ENCODE measurements around the gene CAMSAP2. TPM values are rescaled to one million over a fixed set of nuclear protein-coding genes. Genes with fewer than 3 reads are reported as not detected.
A peak's percentile ranks its signal among the peaks of the same experiment; 100 is the strongest.
"Not testable (repeated sequence)": the region's sequence is repeated elsewhere in the genome, so short reads cannot be mapped to it uniquely, and the experiment has no call there.

Gene CAMSAP2
- polyA plus RNA-seq, 1 donor, result 48.1 TPM

GRCh38 chr1:200780545-200781369 lies 42.1 kb downstream of the CAMSAP2 start:
- peak; percentile 32 for DNase-seq

GRCh38 chr1:200783926-200784325 lies 45.2 kb downstream of the CAMSAP2 start:
- DNase-seq, result no peak

- no peak for DNase-seq
Measured at GRCh38 chr1:200784576-200784975, 45.9 kb downstream of the CAMSAP2 start.

- no peak for DNase-seq
Measured at GRCh38 chr1:200786788-200787187, 48.1 kb downstream of the CAMSAP2 start.

GRCh38 chr1:200787896-200788387 lies 49.2 kb downstream of the CAMSAP2 start:
- no peak for DNase-seq

GRCh38 chr1:200791012-200791411 lies 52.3 kb downstream of the CAMSAP2 start:
- not testable (repeated sequence) for DNase-seq

GRCh38 chr1:200793677-200794076 lies 55.0 kb downstream of the CAMSAP2 start:
- no peak for DNase-seq

GRCh38 chr1:200794506-200795065 lies 55.9 kb downstream of the CAMSAP2 start:
- no peak for DNase-seq

- DNase-seq, result no peak
Measured at GRCh38 chr1:200795156-200795555, 56.5 kb downstream of the CAMSAP2 start.

GRCh38 chr1:200802042-200802441 lies 63.3 kb downstream of the CAMSAP2 start:
- DNase-seq, result no peak

GRCh38 chr1:200802865-200803512 lies 64.3 kb downstream of the CAMSAP2 start:
- peak; percentile 79 for DNase-seq

- no peak for DNase-seq
Measured at GRCh38 chr1:200805719-200806118, 67.0 kb downstream of the CAMSAP2 start.

GRCh38 chr1:200808846-200809245 lies 70.2 kb downstream of the CAMSAP2 start:
- no peak for DNase-seq

GRCh38 chr1:200811704-200812103 lies 73.0 kb downstream of the CAMSAP2 start:
- DNase-seq, result no peak

GRCh38 chr1:200816624-200817224 lies 78.0 kb downstream of the CAMSAP2 start:
- not testable (repeated sequence) for DNase-seq

- DNase-seq, result no peak
Measured at GRCh38 chr1:200818248-200818647, 79.6 kb downstream of the CAMSAP2 start.

- no peak for DNase-seq
Measured at GRCh38 chr1:200819726-200820125, 81.0 kb downstream of the CAMSAP2 start.

- no peak for DNase-seq
Measured at GRCh38 chr1:200831091-200831490, 92.4 kb downstream of the CAMSAP2 start.

GRCh38 chr1:200834383-200834782 lies 95.7 kb downstream of the CAMSAP2 start:
- DNase-seq, result no peak

- DNase-seq, result no peak
Measured at GRCh38 chr1:200836213-200836612, 97.5 kb downstream of the CAMSAP2 start.

GRCh38 chr1:200837931-200838571 lies 99.4 kb downstream of the CAMSAP2 start:
- peak; percentile 26 for DNase-seq
